ENCODE results near the gene GNA12. TPM values are rescaled to one million over a fixed set of nuclear protein-coding genes. Genes with fewer than 3 reads are reported as not detected.

Gene GNA12
- total RNA-seq, 1 experiment from 2014 or later = 35.5 TPM

GRCh38 chr7:2713370-2713769 lies 130.7 kb downstream of the GNA12 start:
- no peaks in the 10 kb centered on the region for H3K9me3 ChIP-seq (ENCODE audit: low read depth, low read length, poor library complexity, severe bottlenecking)
- BruUV-seq (replicated peaks) = no TSS peak
- ChIA-PET POLR2A (ENCODE audit: low non-redundant PET) (no interaction called here), CTCF (interaction anchor here (0.6 kb wide), 1 partner anchor 373 kb away, joined by 4 read pairs; no protein-coding TSS in a partner anchor)
- H3K36me3 ChIP-seq (ENCODE audit: insufficient read depth, low read length, poor library complexity, severe bottlenecking) = no peaks in the 10 kb centered on the region
- H3K4me1 ChIP-seq (ENCODE audit: insufficient read depth, low read length, poor library complexity, severe bottlenecking) = no peaks in the 10 kb centered on the region
- TF ChIP-seq, protein P1, sequence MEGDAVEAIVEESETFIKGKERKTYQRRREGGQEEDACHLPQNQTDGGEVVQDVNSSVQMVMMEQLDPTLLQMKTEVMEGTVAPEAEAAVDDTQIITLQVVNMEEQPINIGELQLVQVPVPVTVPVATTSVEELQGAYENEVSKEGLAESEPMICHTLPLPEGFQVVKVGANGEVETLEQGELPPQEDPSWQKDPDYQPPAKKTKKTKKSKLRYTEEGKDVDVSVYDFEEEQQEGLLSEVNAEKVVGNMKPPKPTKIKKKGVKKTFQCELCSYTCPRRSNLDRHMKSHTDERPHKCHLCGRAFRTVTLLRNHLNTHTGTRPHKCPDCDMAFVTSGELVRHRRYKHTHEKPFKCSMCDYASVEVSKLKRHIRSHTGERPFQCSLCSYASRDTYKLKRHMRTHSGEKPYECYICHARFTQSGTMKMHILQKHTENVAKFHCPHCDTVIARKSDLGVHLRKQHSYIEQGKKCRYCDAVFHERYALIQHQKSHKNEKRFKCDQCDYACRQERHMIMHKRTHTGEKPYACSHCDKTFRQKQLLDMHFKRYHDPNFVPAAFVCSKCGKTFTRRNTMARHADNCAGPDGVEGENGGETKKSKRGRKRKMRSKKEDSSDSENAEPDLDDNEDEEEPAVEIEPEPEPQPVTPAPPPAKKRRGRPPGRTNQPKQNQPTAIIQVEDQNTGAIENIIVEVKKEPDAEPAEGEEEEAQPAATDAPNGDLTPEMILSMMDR (conservative IDR thresholded peaks at IDR 0.05; ENCODE audit: low read depth, low read length) = no peak
- no peak for TF ChIP-seq EZH2 (IDR thresholded peaks at IDR 0.05; ENCODE audit: borderline replicate concordance, low read depth, low read length, poor library complexity, severe bottlenecking)
- intact Hi-C loops (cut with micrococcal nuclease; ENCODE audit: unreplicated experiment) = loop anchor here (10.0 kb wide), 1 partner anchor 259 kb away; no protein-coding TSS in a partner anchor
- DNase-seq (ENCODE audit: low spot score) = no peak
- H3K27ac ChIP-seq (ENCODE audit: low read depth, low read length, poor library complexity, severe bottlenecking) = no peak overlapping the region
- H3K4me3 ChIP-seq (ENCODE audit: low read depth, low read length, poor library complexity, severe bottlenecking) = no peak overlapping the region
- no peaks in the 10 kb centered on the region for H3K27me3 ChIP-seq (replicated peaks; ENCODE audit: insufficient read depth, low read depth, low read length, poor library complexity)

GRCh38 chr7:2711895-2712675 lies 132.0 kb downstream of the GNA12 start:
- H3K27ac ChIP-seq (ENCODE audit: low read depth, low read length, poor library complexity, severe bottlenecking) = no peak overlapping the region
- ChIA-PET POLR2A (ENCODE audit: low non-redundant PET) (no interaction called here), CTCF (no interaction called here)
- no peaks in the 10 kb centered on the region for H3K27me3 ChIP-seq (replicated peaks; ENCODE audit: insufficient read depth, low read depth, low read length, poor library complexity)
- BruUV-seq (replicated peaks) = no TSS peak
- no peak for TF ChIP-seq EZH2 (IDR thresholded peaks at IDR 0.05; ENCODE audit: borderline replicate concordance, low read depth, low read length, poor library complexity, severe bottlenecking)
- TF ChIP-seq, protein P1 (conservative IDR thresholded peaks at IDR 0.05; ENCODE audit: low read depth, low read length) = no peak
- intact Hi-C loops (cut with micrococcal nuclease; ENCODE audit: unreplicated experiment) = loop anchor here (10.0 kb wide), 1 partner anchor 257 kb away; no protein-coding TSS in a partner anchor
- H3K4me1 ChIP-seq (ENCODE audit: insufficient read depth, low read length, poor library complexity, severe bottlenecking) = no peaks in the 10 kb centered on the region
- no peaks in the 10 kb centered on the region for H3K9me3 ChIP-seq (ENCODE audit: low read depth, low read length, poor library complexity, severe bottlenecking)
- no peak for DNase-seq (ENCODE audit: low spot score)
- no peaks in the 10 kb centered on the region for H3K36me3 ChIP-seq (ENCODE audit: insufficient read depth, low read length, poor library complexity, severe bottlenecking)
- H3K4me3 ChIP-seq (ENCODE audit: low read depth, low read length, poor library complexity, severe bottlenecking) = no peak overlapping the region

- H3K4me1 ChIP-seq (ENCODE audit: insufficient read depth, low read length, poor library complexity, severe bottlenecking) = no peaks in the 10 kb centered on the region
- intact Hi-C loops (cut with micrococcal nuclease; ENCODE audit: unreplicated experiment) = loop anchor here (10.0 kb wide), 1 partner anchor 256 kb away; no protein-coding TSS in a partner anchor
- no peaks in the 10 kb centered on the region for H3K9me3 ChIP-seq (ENCODE audit: low read depth, low read length, poor library complexity, severe bottlenecking)
- H3K27ac ChIP-seq (ENCODE audit: low read depth, low read length, poor library complexity, severe bottlenecking) = no peak overlapping the region
- TF ChIP-seq EZH2 (IDR thresholded peaks at IDR 0.05; ENCODE audit: borderline replicate concordance, low read depth, low read length, poor library complexity, severe bottlenecking) = no peak
- TF ChIP-seq, protein P1 (conservative IDR thresholded peaks at IDR 0.05; ENCODE audit: low read depth, low read length) = no peak
- ChIA-PET CTCF (interaction anchor here (1.0 to 1.4 kb wide), 3 partner anchors 8 to 102 kb away, joined by 4 to 8 read pairs (median 4); no protein-coding TSS in a partner anchor), POLR2A (ENCODE audit: low non-redundant PET) (no interaction called here)
- H3K36me3 ChIP-seq (ENCODE audit: insufficient read depth, low read length, poor library complexity, severe bottlenecking) = no peaks in the 10 kb centered on the region
- H3K4me3 ChIP-seq (ENCODE audit: low read depth, low read length, poor library complexity, severe bottlenecking) = no peak overlapping the region
- no peak for DNase-seq (ENCODE audit: low spot score)
- no peaks in the 10 kb centered on the region for H3K27me3 ChIP-seq (replicated peaks; ENCODE audit: insufficient read depth, low read depth, low read length, poor library complexity)
- BruUV-seq (replicated peaks) = no TSS peak
Observed at GRCh38 chr7:2710901-2711551, 133.1 kb downstream of the GNA12 start.

Measured in A673 (cell line).